Testis (tissue), 2 donors: ENCODE results near the gene ASCC2.

Experiments used
- CTCF ChIP-seq, 3 experiments: fragments of 450-650 bp in 2 of 3; fragments of 200-600 bp in 1 of 3; sonication (generic) in 1 of 3; IDR thresholded peaks; one replicate each; pipeline ENCODE4 v1.5.1; 2016 to 2019; ENCODE audit warnings: antibody characterized with exemption in 3 of 3, mild to moderate bottlenecking in 2 of 3, moderate library complexity in 1 of 3
- POLR2A ChIP-seq: fragments of 450-650 bp; IDR thresholded peaks from one replicate; pipeline ENCODE4 v1.6.1; 2017; ENCODE audit warnings: antibody characterized with exemption, mild to moderate bottlenecking, moderate library complexity

DNA sequence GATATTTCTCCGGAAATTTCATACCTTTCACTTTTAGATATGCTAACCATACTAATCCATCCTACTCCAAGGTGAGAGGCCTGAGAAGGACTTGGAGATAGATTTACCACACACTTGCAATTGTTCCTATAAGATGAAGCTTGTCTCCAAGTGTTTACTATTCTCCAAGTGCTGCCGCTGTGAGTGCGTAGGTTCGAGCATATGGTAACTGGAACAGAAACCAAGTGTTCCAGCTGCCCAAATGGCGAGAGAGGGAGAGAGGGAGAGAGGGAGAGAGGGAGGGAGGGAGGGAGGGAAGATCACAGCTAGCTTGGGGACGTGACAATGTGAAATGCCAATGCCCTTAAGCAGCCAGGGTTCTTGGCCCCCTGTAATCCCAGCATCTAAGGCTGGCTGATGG is 21.5 kb downstream of the ASCC2 start:
- no peak for TF ChIP-seq CTCF (IDR thresholded peaks at IDR 0.05)
- no peak for TF ChIP-seq POLR2A
